GM12892 (cell line): ENCODE data around the gene RPS6KA5.

ENCODE experiments used
- DNase-seq: peaks from one replicate; pipeline ENCODE4 v3.0.0; 2011; ENCODE audit not compliant: insufficient read length
- FAIRE-seq: peaks from 2 replicates; lab custom pipeline; 2011; peaks lifted over from hg19 to GRCh38; lab: Jason Lieb, UNC
- POLR2A ChIP-seq: IDR thresholded peaks from 2 replicates; pipeline ENCODE4 v1.6.1; 2011; ENCODE audit warnings: low read depth, low read length, control low read depth
- POLR2AphosphoS5 ChIP-seq: IDR thresholded peaks from 2 replicates; pipeline ENCODE4 v1.6.1; 2011; ENCODE audit warnings: low read depth, low read length, control low read depth
- TAF1 ChIP-seq: IDR thresholded peaks from 2 replicates; pipeline ENCODE4 v1.6.1; 2011; ENCODE audit warnings: low read depth, mild to moderate bottlenecking, control low read depth, low read length, borderline replicate concordance

Gene RPS6KA5

DNA sequence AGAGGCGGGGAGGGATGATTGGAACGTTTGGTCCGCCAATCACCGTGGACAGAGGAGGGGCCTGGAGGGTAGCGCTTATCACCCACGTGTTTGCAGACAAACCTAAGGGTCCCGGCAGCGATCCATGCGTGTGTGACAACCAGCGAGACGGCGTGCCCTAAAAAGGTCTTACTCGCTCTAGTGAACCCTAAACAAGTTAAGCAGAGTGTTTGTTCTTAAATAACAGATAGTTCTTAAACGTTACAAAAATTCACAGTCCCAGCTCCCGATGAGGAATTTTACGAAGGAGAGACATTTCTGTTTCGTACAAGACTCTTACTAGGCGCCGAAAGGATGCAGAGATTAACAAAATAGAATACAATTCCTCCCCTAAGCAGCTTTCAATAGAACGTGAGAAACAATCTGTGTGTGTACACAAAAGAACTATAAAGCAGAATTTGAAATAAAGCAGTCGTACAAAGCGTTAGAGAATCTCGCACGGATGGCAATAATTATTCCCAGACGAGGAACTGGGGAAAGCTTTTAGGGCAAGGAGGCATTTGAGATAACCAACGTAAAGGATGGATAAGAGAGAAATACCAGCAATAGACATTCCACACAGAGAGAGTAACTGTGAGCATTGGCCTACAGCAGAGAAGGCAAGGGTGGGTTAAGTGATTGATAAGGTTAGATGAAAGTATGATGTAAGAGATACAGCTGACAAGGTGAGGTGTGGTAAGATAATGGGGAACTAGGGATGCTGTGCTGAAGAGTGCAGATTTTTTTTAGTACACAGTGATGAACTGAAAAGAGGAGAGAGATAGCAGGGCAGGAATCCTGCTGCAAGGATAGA, 831 bp upstream of the RPS6KA5 start:
- TF ChIP-seq TAF1 (peak; percentile 43; the same call in 1 of the 2 replicates), POLR2A (peak; percentile 25; the same call in 1 of the 2 replicates), POLR2AphosphoS5 (no peak)
- DNase-seq (no peak), FAIRE-seq (no peak)

GRCh38 chr14:91059576-91060350, 678 bp downstream of the RPS6KA5 start:
- peak; percentile 58 for FAIRE-seq
- TF ChIP-seq POLR2AphosphoS5: no peak
- TF ChIP-seq TAF1: no peak
- TF ChIP-seq POLR2A: no peak
- peak; percentile 41 for DNase-seq

GRCh38 chr14:91058042-91058581, 2.3 kb downstream of the RPS6KA5 start:
- FAIRE-seq (no peak), DNase-seq (no peak)
- TF ChIP-seq POLR2A (no peak), POLR2AphosphoS5 (no peak), TAF1 (no peak)

DNA sequence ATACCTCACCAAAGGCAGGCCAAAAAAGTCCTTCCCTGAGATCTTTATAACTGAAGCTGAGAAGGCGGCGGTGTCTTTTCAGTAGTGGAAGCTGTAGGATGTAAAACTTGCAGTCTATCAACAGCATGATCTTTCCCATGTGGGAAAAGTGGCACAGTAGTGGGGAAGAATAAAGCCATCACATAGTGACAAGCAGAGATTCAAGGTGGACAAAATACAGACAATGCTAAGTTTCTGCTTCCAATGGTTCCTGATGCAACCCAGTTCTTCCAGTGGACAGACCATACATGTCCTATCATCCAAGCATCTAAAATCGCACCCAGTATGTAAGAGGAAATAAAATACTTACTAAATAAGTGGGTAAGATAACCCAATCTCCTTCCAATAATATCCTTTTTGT, 4.1 kb downstream of the RPS6KA5 start:
- FAIRE-seq (no peak), DNase-seq (no peak)
- TF ChIP-seq TAF1 (no peak), POLR2AphosphoS5 (no peak)

DNA sequence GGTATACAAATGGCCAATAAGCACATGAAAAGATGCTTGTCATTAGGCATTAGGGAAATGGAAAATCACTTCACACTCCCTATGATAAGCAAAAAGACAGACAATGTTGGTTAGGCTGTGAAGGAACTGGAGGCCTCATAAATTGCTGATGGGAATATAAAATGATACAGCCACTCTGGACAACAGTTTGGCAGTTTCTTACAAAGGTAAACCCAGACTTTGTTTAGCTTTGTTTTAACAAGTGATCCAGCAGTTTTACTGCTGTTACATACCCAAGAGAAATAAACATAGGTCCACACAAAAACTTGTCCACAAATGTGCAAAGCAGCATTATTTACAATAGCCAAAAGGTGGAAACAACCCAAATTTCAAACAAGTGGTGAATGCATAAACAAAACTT, 5.4 kb downstream of the RPS6KA5 start:
- TF ChIP-seq TAF1 (no peak), POLR2AphosphoS5 (no peak), POLR2A (no peak)
- no peak for FAIRE-seq
- no peak for DNase-seq

- FAIRE-seq: no peak
- DNase-seq: no peak
- TF ChIP-seq POLR2AphosphoS5: no peak
- no peak for TF ChIP-seq POLR2A
- TF ChIP-seq TAF1: no peak
Measured at GRCh38 chr14:91048676-91049075, 11.8 kb downstream of the RPS6KA5 start.

DNA sequence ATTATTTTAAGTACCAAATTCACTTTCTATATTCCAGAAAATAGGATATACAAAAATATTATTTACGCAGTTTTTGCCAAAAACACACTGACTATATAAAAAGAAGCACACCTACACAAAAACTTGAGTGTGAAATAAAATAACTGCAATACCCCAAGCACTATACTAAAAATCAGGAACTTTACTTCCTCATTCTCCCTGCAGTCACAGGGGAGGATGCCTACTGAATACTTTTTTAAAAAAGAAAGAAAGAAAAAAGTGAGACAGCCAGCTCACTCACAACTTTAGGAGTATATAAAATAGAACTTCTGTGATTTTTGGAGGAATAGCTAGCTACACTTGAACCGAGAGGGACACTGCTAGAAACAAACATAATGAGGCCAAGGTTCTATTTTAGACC, 12.2 kb downstream of the RPS6KA5 start:
- FAIRE-seq: no peak
- no peak for TF ChIP-seq POLR2A
- no peak for TF ChIP-seq POLR2AphosphoS5
- no peak for TF ChIP-seq TAF1
- no peak for DNase-seq

DNA sequence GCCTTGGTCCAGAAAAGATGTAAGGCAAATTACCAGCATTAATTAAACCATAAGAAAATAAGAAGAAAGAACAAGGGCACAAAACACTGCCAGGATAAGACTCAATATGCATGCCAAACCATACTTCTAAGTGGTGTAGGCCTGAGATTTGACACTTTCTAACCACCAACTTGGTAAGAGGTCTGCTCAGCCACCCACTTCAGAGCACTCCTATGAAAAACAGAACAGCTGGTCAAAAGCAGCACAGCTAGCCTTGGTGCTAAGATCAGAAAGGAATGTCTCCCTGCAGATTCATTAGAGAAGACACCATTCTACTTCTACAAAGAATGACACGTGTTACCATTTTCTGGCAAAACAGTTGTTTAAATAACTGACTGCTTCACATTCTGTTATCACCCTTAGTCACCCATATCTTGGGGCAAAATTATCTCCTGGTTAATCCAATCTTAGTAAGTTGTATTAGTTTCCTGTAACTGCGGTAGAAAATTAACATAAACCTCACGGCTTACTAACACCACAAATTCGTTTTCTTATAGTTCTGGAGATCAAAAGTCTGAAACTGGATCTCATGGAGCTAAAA, 13.2 kb downstream of the RPS6KA5 start:
- FAIRE-seq (peak; percentile 69), DNase-seq (no peak)
- TF ChIP-seq TAF1 (no peak), POLR2A (no peak), POLR2AphosphoS5 (no peak)

GRCh38 chr14:91046488-91047072, 13.9 kb downstream of the RPS6KA5 start:
- FAIRE-seq (no peak), DNase-seq (no peak)
- TF ChIP-seq POLR2A: no peak
- TF ChIP-seq TAF1: no peak
- no peak for TF ChIP-seq POLR2AphosphoS5

- no peak for DNase-seq
- no peak for FAIRE-seq
- TF ChIP-seq TAF1: no peak
- no peak for TF ChIP-seq POLR2AphosphoS5
- TF ChIP-seq POLR2A: no peak
Measured at GRCh38 chr14:91041450-91041849, 19.0 kb downstream of the RPS6KA5 start.

DNA sequence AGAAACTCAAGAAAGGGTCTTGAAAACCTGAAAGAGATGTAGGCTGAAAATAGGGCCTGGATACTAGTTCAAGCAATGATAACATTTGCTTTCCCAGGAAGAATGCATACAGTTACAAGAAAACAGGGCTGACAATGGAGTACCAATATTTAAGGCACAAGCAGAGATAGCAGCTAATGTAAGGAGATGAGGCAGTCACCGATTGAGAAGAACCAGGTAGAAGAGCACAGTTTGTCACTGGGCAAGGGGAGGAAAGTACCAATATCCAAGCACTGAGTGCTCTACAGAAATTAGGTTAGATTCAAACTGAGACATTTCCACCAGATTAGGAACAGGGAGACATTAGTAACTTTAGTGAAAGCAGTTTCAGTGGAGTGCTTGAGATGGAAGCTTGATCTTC, 19.9 kb downstream of the RPS6KA5 start:
- DNase-seq (no peak), FAIRE-seq (no peak)
- TF ChIP-seq POLR2AphosphoS5 (no peak), POLR2A (no peak), TAF1 (no peak)

DNA sequence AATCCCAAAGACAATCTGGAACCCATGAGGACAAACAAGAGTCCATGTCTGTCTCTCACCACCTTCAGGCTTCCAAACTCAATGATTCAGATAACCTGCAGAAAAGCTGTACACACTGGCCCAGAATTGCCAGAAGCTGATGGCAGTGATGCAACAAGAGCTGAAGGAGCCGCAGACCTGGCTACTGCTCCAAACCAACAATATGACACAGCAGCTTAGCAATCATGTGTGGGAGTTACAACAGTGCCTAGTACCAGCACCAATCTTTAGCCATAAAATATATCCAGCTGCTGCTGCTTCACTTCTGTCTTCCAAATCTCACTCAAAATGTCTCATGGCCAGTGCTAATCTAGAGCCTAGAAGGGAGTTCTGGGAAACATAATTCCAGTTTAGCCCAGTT, 22.0 kb downstream of the RPS6KA5 start:
- FAIRE-seq: no peak
- TF ChIP-seq TAF1: no peak
- TF ChIP-seq POLR2AphosphoS5: no peak
- TF ChIP-seq POLR2A: no peak
- DNase-seq: no peak
